ES-I3 (cell line): ENCODE data around the gene TMEM41A.
"Not testable (repeated sequence)": the region's sequence is repeated elsewhere in the genome, so short reads cannot be mapped to it uniquely, and the experiment has no call there.

Source experiments
- H3K36me3 ChIP-seq: 2 replicates; pipeline ENCODE4 v1.6.1; 2013; ENCODE audit warnings: mild to moderate bottlenecking, low read length, control low read depth, moderate library complexity; ENCODE audit not compliant: insufficient read depth
- H3K4me1 ChIP-seq: 2 replicates; pipeline ENCODE4 v1.6.1; 2013; ENCODE audit warnings: mild to moderate bottlenecking, control low read depth, low read length; ENCODE audit not compliant: insufficient read depth
- H3K9ac ChIP-seq: 2 replicates; pipeline ENCODE4 v1.6.1; 2013; ENCODE audit warnings: low read depth, mild to moderate bottlenecking, low read length, moderate library complexity
- H3K9me3 ChIP-seq: 2 replicates; pipeline ENCODE4 v1.6.1; 2013; ENCODE audit warnings: mild to moderate bottlenecking, low read length, moderate library complexity; ENCODE audit not compliant: control insufficient read depth, insufficient read depth

TMEM41A gene

DNA sequence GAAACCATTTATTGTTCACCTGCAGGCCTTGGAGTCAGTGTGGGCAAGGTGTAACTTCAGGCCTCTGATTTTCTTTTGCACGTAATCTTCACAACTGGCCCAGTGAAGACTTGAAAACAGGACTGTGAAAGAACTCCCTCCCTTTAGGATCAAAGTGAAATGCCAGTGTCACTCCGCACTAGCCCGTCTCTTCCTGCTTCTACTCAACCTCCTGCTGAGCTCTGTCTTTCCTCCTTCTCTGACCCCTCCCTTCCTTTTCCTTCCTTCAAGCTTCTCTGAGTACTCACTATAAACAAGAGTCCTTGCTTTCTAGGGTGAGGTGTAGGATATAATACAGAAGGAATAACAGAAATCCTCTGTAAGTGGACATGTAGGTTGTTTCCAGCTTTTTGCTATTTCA, 28.5 kb downstream of the TMEM41A start:
- Histone ChIP-seq H3K9me3 (no peaks in the 10 kb centered on the region), H3K4me1 (peaks cover 11% of the 10 kb centered on the region), H3K36me3 (no peaks in the 10 kb centered on the region), H3K9ac (no peak overlapping the region)

DNA sequence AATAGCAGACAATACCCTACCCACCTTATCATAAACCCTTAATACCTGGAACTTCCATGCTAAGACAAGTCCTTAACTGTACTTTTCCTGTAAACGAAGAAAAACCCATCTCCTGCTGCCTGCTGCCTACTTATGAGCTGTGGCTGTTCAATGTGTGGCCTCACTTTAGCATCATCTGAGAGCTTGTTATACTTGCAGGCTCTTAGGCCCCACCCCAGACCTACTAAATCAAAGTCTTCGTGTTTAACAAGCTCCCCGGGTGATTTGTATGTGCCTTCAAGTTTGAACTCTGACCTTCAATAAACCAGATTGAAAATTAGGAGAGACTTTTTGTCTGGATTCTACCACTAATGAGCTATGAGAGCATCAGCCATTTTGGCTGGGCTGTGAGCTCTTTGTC, 29.3 kb downstream of the TMEM41A start:
- Histone ChIP-seq H3K4me1 (peaks cover 11% of the 10 kb centered on the region), H3K9ac (no peak overlapping the region), H3K36me3 (no peaks in the 10 kb centered on the region), H3K9me3 (no peaks in the 10 kb centered on the region)

- peaks cover 11% of the 10 kb centered on the region for H3K4me1 ChIP-seq
- not testable (repeated sequence) for H3K9ac ChIP-seq, H3K36me3 ChIP-seq, H3K9me3 ChIP-seq
These were observed 32.7 kb downstream of the TMEM41A start for GRCh38 chr3:185466123-185466522.

DNA sequence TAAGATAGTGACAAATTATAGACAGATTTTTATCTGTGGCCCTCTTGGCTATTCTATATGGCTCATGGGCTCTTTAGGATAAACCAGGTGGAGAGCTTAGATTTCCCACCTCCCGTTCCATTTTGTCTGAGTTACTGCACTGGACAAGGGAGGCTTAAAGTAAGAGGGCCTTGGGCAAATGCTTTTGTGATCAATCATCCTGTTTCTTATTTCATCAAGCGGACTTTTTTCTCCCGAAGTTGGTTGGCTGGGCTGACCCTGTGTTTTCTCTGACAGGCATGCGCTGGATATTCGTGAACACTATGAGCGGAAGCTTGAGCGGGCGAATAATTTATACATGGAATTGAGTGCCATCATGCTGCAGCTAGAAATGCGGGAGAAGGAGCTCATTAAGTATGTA, 33.4 kb downstream of the TMEM41A start:
- Histone ChIP-seq H3K9me3 (no peaks in the 10 kb centered on the region), H3K9ac (no peak overlapping the region), H3K36me3 (no peaks in the 10 kb centered on the region), H3K4me1 (peaks cover 9% of the 10 kb centered on the region)

- H3K4me1 ChIP-seq, result no peaks in the 10 kb centered on the region
These were observed 38.0 kb downstream of the TMEM41A start for GRCh38 chr3:185460719-185461350.

GRCh38 chr3:185460309-185460708, 38.5 kb downstream of the TMEM41A start:
- Histone ChIP-seq H3K4me1 (no peaks in the 10 kb centered on the region), H3K9me3 (no peaks in the 10 kb centered on the region), H3K36me3 (no peaks in the 10 kb centered on the region)

More at GRCh38 chr3:185460719-185461350, 38.0 kb downstream of the TMEM41A start:
- H3K36me3 ChIP-seq, result no peaks in the 10 kb centered on the region
- no peak overlapping the region for H3K9ac ChIP-seq
- H3K9me3 ChIP-seq, result no peaks in the 10 kb centered on the region

GRCh38 chr3:185457376-185457775, 41.5 kb downstream of the TMEM41A start:
- Histone ChIP-seq H3K4me1 (no peaks in the 10 kb centered on the region), H3K9ac (no peak overlapping the region), H3K36me3 (no peaks in the 10 kb centered on the region), H3K9me3 (no peaks in the 10 kb centered on the region)

More at GRCh38 chr3:185460309-185460708, 38.5 kb downstream of the TMEM41A start:
- no peak overlapping the region for H3K9ac ChIP-seq

- H3K9me3 ChIP-seq, H3K4me1 ChIP-seq, H3K36me3 ChIP-seq, H3K9ac ChIP-seq: not testable (repeated sequence)
These were observed 47.4 kb downstream of the TMEM41A start for GRCh38 chr3:185451432-185451831.

DNA sequence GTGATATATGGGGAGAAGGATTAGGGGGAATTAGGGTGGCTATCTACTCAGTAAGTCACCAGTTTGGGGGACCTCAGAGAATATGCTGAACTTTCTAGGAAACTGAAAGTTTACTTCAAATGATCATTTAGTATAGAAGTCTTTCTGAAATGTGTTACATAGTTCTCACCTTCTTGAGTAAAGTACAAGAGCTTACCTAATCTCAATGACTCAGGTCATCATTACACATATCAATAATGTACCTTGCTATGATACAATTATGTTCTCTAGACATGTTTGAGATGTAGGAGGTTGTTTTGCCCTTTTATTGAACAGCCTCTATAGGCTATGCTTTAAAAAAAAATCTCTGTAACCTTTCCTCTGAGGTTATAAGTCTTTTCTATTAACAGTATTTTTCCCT, 50.7 kb downstream of the TMEM41A start:
- Histone ChIP-seq H3K36me3 (no peaks in the 10 kb centered on the region), H3K9ac (no peak overlapping the region), H3K9me3 (no peaks in the 10 kb centered on the region), H3K4me1 (no peaks in the 10 kb centered on the region)

- Histone ChIP-seq H3K9ac (no peak overlapping the region), H3K4me1 (no peaks in the 10 kb centered on the region), H3K36me3 (no peaks in the 10 kb centered on the region), H3K9me3 (no peaks in the 10 kb centered on the region)
These were observed 54.5 kb downstream of the TMEM41A start for GRCh38 chr3:185444329-185444728.

- no peaks in the 10 kb centered on the region for H3K9me3 ChIP-seq
- H3K36me3 ChIP-seq, result no peaks in the 10 kb centered on the region
- H3K4me1 ChIP-seq, result no peaks in the 10 kb centered on the region
- H3K9ac ChIP-seq, result no peak overlapping the region
These were observed 56.8 kb downstream of the TMEM41A start for GRCh38 chr3:185442031-185442430.

GRCh38 chr3:185439745-185440466, 58.9 kb downstream of the TMEM41A start:
- H3K4me1 ChIP-seq, result no peaks in the 10 kb centered on the region

More at GRCh38 chr3:185439745-185440466, 58.9 kb downstream of the TMEM41A start:
- H3K36me3 ChIP-seq, result no peaks in the 10 kb centered on the region
- H3K9me3 ChIP-seq, result no peaks in the 10 kb centered on the region
- no peak overlapping the region for H3K9ac ChIP-seq
